Trophoblast cell (in vitro differentiated cells and primary cell): ENCODE results near the gene TMEFF2.
A peak's percentile ranks its signal among the peaks of the same experiment; 100 is the strongest.

Experiments
- DNase-seq, 2 donors: peaks; one replicate each; pipeline ENCODE4 v3.0.0-alpha.2; 2016
- H2AFZ ChIP-seq: 2 replicates; pipeline ENCODE4 v1.6.1; 2013; ENCODE audit warnings: low read length, moderate library complexity, mild to moderate bottlenecking; ENCODE audit not compliant: insufficient read depth, poor library complexity
- H2AK5ac ChIP-seq: 2 replicates; pipeline ENCODE4 v1.6.1; 2013; ENCODE audit warnings: mild to moderate bottlenecking, low read length
- H2BK120ac ChIP-seq: 2 replicates; pipeline ENCODE4 v1.6.1; 2013; ENCODE audit warnings: low read length, mild to moderate bottlenecking, moderate library complexity; ENCODE audit not compliant: insufficient read depth, poor library complexity
- H2BK12ac ChIP-seq: 2 replicates; pipeline ENCODE4 v1.6.1; 2013; ENCODE audit warnings: mild to moderate bottlenecking, low read length, moderate library complexity
- H2BK5ac ChIP-seq: 2 replicates; pipeline ENCODE4 v1.6.1; 2013; ENCODE audit warnings: low read length, low read depth, moderate library complexity, mild to moderate bottlenecking; ENCODE audit not compliant: poor library complexity
- H3K14ac ChIP-seq: 2 replicates; pipeline ENCODE4 v1.6.1; 2013; ENCODE audit warnings: mild to moderate bottlenecking, low read length
- H3K18ac ChIP-seq: 2 replicates; pipeline ENCODE4 v1.6.1; 2013; ENCODE audit warnings: mild to moderate bottlenecking, low read length
- H3K23ac ChIP-seq: 2 replicates; pipeline ENCODE4 v1.6.1; 2013; ENCODE audit warnings: low read length
- H3K27ac ChIP-seq: 2 replicates; pipeline ENCODE4 v1.5.1; 2013; ENCODE audit warnings: low read depth, mild to moderate bottlenecking, inconsistent platforms, low read length, moderate library complexity
- H3K27me3 ChIP-seq: 2 replicates; pipeline ENCODE4 v1.6.1; 2013; ENCODE audit warnings: inconsistent platforms, mild to moderate bottlenecking, low read length, moderate library complexity; ENCODE audit not compliant: insufficient read depth
- H3K36me3 ChIP-seq, 2 experiments: 1 replicate in 1 of 2; 2 replicates in 1 of 2; pipeline ENCODE4 v1.6.1; 2013; ENCODE audit warnings: low read length in 2 of 2, mild to moderate bottlenecking in 2 of 2, moderate library complexity in 1 of 2; ENCODE audit not compliant: insufficient read depth in 2 of 2, control insufficient read depth in 1 of 2
- H3K4ac ChIP-seq: 2 replicates; pipeline ENCODE4 v1.6.1; 2013; ENCODE audit warnings: low read depth, mild to moderate bottlenecking, low read length, moderate library complexity
- H3K4me1 ChIP-seq, 2 experiments: 1 replicate in 1 of 2; 2 replicates in 1 of 2; pipeline ENCODE4 v1.6.1; 2013; ENCODE audit warnings: low read length in 2 of 2, mild to moderate bottlenecking in 2 of 2, moderate library complexity in 1 of 2; ENCODE audit not compliant: insufficient read depth in 2 of 2, control insufficient read depth in 1 of 2
- H3K4me2 ChIP-seq: 2 replicates; pipeline ENCODE4 v1.6.1; 2013; ENCODE audit warnings: inconsistent platforms, mild to moderate bottlenecking, low read length, moderate library complexity
- H3K4me3 ChIP-seq: 2 replicates; pipeline ENCODE4 v1.5.1; 2013; ENCODE audit warnings: mild to moderate bottlenecking, low read depth, low read length, inconsistent platforms
- H3K79me1 ChIP-seq: one replicate; pipeline ENCODE4 v1.6.1; 2013; ENCODE audit warnings: low read length
- H3K79me2 ChIP-seq: 2 replicates; pipeline ENCODE4 v1.6.1; 2013; ENCODE audit warnings: low read length, mild to moderate bottlenecking; ENCODE audit not compliant: control insufficient read depth, insufficient read depth, poor library complexity
- H3K9ac ChIP-seq: 2 replicates; pipeline ENCODE4 v1.6.1; 2013; ENCODE audit warnings: mild to moderate bottlenecking, low read length
- H3K9me3 ChIP-seq: 2 replicates; pipeline ENCODE4 v1.6.1; 2013; ENCODE audit warnings: low read depth, mild to moderate bottlenecking, control low read depth, inconsistent platforms, low read length; ENCODE audit not compliant: insufficient read depth
- H4K12ac ChIP-seq: 2 replicates; pipeline ENCODE4 v1.6.1; 2013; ENCODE audit warnings: low read depth, mild to moderate bottlenecking, low read length, moderate library complexity
- H4K8ac ChIP-seq: 2 replicates; pipeline ENCODE4 v1.6.1; 2013; ENCODE audit warnings: low read depth, mild to moderate bottlenecking, low read length, moderate library complexity
- H4K91ac ChIP-seq: one replicate; pipeline ENCODE4 v1.6.1; 2013; ENCODE audit warnings: low read depth, mild to moderate bottlenecking, low read length, moderate library complexity
- WGBS: extraction: QIAGEN DNeasy Blood & Tissue Kit; methylation state at CpG from one replicate; pipeline ENCODE4 v1.1.7; 2013; ENCODE audit warnings: missing lambda C conversion rate; ENCODE audit not compliant: insufficient read length, insufficient coverage; ENCODE audit errors: extremely low coverage; 5-methylcytosine and 5-hydroxymethylcytosine counted together

TMEFF2 gene

GRCh38 chr2:191930205-191930604, 264.5 kb downstream of the TMEFF2 start:
- H3K9me3 ChIP-seq = no peaks in the 10 kb centered on the region
- no peak overlapping the region for H3K4ac ChIP-seq
- no peaks in the 10 kb centered on the region for H3K79me2 ChIP-seq
- no peak overlapping the region for H3K27ac ChIP-seq
- H4K8ac ChIP-seq = no peak overlapping the region
- no peak overlapping the region for H2BK5ac ChIP-seq
- no peak overlapping the region for H3K23ac ChIP-seq
- no peaks in the 10 kb centered on the region for H3K27me3 ChIP-seq
- H2BK12ac ChIP-seq = no peak overlapping the region
- WGBS = no CpG with 5 or more reads among the region's 3 CpGs
- H2BK120ac ChIP-seq = no peak overlapping the region
- no peak overlapping the region for H2AK5ac ChIP-seq
- H3K4me2 ChIP-seq = no peak overlapping the region
- H3K9ac ChIP-seq = no peak overlapping the region
- no peak overlapping the region for H3K18ac ChIP-seq
- no peak overlapping the region for H4K91ac ChIP-seq
- peaks cover 0 to 2% of the 10 kb centered on the region in 2 experiments for H3K4me1 ChIP-seq
- no peaks in the 10 kb centered on the region for H3K36me3 ChIP-seq
- no peak overlapping the region for H3K4me3 ChIP-seq
- no peaks in the 10 kb centered on the region for H3K79me1 ChIP-seq
- H3K14ac ChIP-seq = no peak overlapping the region
- DNase-seq = no peak
- no peak overlapping the region for H4K12ac ChIP-seq
- no peak overlapping the region for H2AFZ ChIP-seq

DNA sequence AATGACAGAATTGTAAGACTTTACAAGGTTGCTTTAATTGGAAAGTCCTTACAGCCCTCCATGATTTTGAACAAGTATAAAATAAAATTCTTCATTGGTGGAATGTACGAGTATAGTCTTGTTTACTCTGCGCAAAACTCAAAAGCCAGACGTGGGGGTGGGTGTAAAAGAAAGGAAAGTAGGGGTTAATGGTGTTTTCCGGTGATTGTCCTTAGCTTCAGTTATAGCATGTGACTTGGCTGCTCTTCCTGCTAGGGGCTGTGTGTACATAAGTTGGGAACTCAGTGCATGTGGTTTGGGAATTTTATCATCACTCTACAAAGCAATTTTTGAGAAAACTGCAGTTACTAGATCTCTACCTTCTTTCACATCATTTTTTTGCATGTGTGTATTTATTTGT, 265.4 kb downstream of the TMEFF2 start:
- H2BK12ac ChIP-seq = no peak overlapping the region

GRCh38 chr2:191927991-191928390, 266.7 kb downstream of the TMEFF2 start:
- Histone ChIP-seq H3K27ac (no peak overlapping the region), H3K4me2 (no peak overlapping the region), H3K79me2 (no peaks in the 10 kb centered on the region), H3K4ac (no peak overlapping the region), H3K14ac (no peak overlapping the region), H3K18ac (no peak overlapping the region), H3K23ac (no peak overlapping the region), H2AFZ (no peak overlapping the region), H2BK5ac (no peak overlapping the region), H3K79me1 (no peaks in the 10 kb centered on the region), H3K36me3 (no peaks in the 10 kb centered on the region), H4K91ac (no peak overlapping the region), H3K9me3 (no peaks in the 10 kb centered on the region), H3K4me1 (peaks cover 0 to 2% of the 10 kb centered on the region in 2 experiments), H2BK120ac (no peak overlapping the region), H3K4me3 (no peak overlapping the region), H2AK5ac (no peak overlapping the region), H3K9ac (no peak overlapping the region), H3K27me3 (no peaks in the 10 kb centered on the region), H4K8ac (no peak overlapping the region), H4K12ac (no peak overlapping the region), H2BK12ac (no peak overlapping the region)
- DNase-seq = no peak
- no CpG with 5 or more reads among the region's 3 CpGs for WGBS

More for the DNA sequence above, 265.4 kb downstream of the TMEFF2 start:
- no peak overlapping the region for H3K4me2 ChIP-seq
- H3K36me3 ChIP-seq = no peaks in the 10 kb centered on the region
- H3K27me3 ChIP-seq = no peaks in the 10 kb centered on the region
- no CpG with 5 or more reads among the region's 4 CpGs for WGBS
- no peak for DNase-seq
- H3K18ac ChIP-seq = no peak overlapping the region
- no peak overlapping the region for H2BK120ac ChIP-seq
- H3K4me3 ChIP-seq = no peak overlapping the region
- no peak overlapping the region for H3K27ac ChIP-seq
- H4K8ac ChIP-seq = no peak overlapping the region
- H3K79me1 ChIP-seq = no peaks in the 10 kb centered on the region
- no peak overlapping the region for H2BK5ac ChIP-seq
- H2AK5ac ChIP-seq = no peak overlapping the region
- H3K9ac ChIP-seq = no peak overlapping the region
- H2AFZ ChIP-seq = no peak overlapping the region
- H3K14ac ChIP-seq = no peak overlapping the region
- H3K4ac ChIP-seq = no peak overlapping the region
- H4K91ac ChIP-seq = no peak overlapping the region
- no peaks in the 10 kb centered on the region for H3K9me3 ChIP-seq
- peaks cover 0 to 2% of the 10 kb centered on the region in 2 experiments for H3K4me1 ChIP-seq
- no peak overlapping the region for H4K12ac ChIP-seq
- H3K23ac ChIP-seq = no peak overlapping the region
- no peaks in the 10 kb centered on the region for H3K79me2 ChIP-seq

- Histone ChIP-seq H3K4ac (no peak overlapping the region), H3K18ac (no peak overlapping the region), H4K8ac (no peak overlapping the region), H3K4me3 (no peak overlapping the region), H2BK120ac (no peak overlapping the region), H3K9ac (no peak overlapping the region), H3K79me2 (no peaks in the 10 kb centered on the region), H3K4me2 (no peak overlapping the region), H4K91ac (no peak overlapping the region), H4K12ac (no peak overlapping the region), H3K27ac (no peak overlapping the region), H3K9me3 (no peaks in the 10 kb centered on the region), H2AFZ (no peak overlapping the region), H3K14ac (no peak overlapping the region), H2BK5ac (no peak overlapping the region), H2AK5ac (no peak overlapping the region), H3K27me3 (no peaks in the 10 kb centered on the region), H3K4me1 (peaks cover 0 to 2% of the 10 kb centered on the region in 2 experiments), H3K36me3 (no peaks in the 10 kb centered on the region), H2BK12ac (no peak overlapping the region), H3K23ac (no peak overlapping the region), H3K79me1 (no peaks in the 10 kb centered on the region)
- peak in 1 of 2 donors; percentile 6 for DNase-seq
- no CpG with 5 or more reads among the region's 4 CpGs for WGBS
Observed at GRCh38 chr2:191927319-191927867, 267.3 kb downstream of the TMEFF2 start.
